ENCODE measurements around the gene SCGN. TPM values are rescaled to one million over a fixed set of nuclear protein-coding genes. Genes with fewer than 3 reads are reported as not detected.

Gene SCGN
- total and polyA plus RNA-seq, 4 donors: 0.07 to 2.7 (median 0.13) TPM

GRCh38 chr6:25640446-25640845 is 11.6 kb upstream of the SCGN start:
- 77 to 88% methylated on average over 5 of the region's 5 CpGs for WGBS, 2 donors
- Histone ChIP-seq H3K36me3 (ENCODE audit: control insufficient read depth in 4 of 4, insufficient read depth in 4 of 4, low read length in 4 of 4) (no peaks in the 10 kb centered on the region), H3K4me3 (no peak overlapping the region), H3K27me3 (ENCODE audit: control insufficient read depth in 3 of 3, insufficient read depth in 3 of 3, low read length in 2 of 3) (no peaks in the 10 kb centered on the region), H3K9me3 (ENCODE audit: control insufficient read depth in 4 of 4, insufficient read depth in 3 of 4, low read length in 3 of 4) (peaks cover 0 to 2% (median under 1%) of the 10 kb centered on the region in 4 donors), H3K9ac (ENCODE audit: insufficient read depth in 1 of 2, low read length in 2 of 2) (no peak overlapping the region), H3K4me1 (ENCODE audit: control insufficient read depth in 5 of 5, insufficient read depth in 5 of 5, low read length in 5 of 5) (no peaks in the 10 kb centered on the region), H3K27ac (ENCODE audit: low read depth in 1 of 2, low read length in 1 of 2) (no peak overlapping the region)
- no peak for ATAC-seq (ENCODE audit: insufficient read depth, low FRiP score)
- DNase-seq: no peak
- TF ChIP-seq, protein P1, sequence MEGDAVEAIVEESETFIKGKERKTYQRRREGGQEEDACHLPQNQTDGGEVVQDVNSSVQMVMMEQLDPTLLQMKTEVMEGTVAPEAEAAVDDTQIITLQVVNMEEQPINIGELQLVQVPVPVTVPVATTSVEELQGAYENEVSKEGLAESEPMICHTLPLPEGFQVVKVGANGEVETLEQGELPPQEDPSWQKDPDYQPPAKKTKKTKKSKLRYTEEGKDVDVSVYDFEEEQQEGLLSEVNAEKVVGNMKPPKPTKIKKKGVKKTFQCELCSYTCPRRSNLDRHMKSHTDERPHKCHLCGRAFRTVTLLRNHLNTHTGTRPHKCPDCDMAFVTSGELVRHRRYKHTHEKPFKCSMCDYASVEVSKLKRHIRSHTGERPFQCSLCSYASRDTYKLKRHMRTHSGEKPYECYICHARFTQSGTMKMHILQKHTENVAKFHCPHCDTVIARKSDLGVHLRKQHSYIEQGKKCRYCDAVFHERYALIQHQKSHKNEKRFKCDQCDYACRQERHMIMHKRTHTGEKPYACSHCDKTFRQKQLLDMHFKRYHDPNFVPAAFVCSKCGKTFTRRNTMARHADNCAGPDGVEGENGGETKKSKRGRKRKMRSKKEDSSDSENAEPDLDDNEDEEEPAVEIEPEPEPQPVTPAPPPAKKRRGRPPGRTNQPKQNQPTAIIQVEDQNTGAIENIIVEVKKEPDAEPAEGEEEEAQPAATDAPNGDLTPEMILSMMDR (IDR thresholded peaks at IDR 0.05; ENCODE audit: control extremely low read depth, extremely low read depth): no peak

GRCh38 chr6:25640891-25641290 is 11.1 kb upstream of the SCGN start:
- no peaks in the 10 kb centered on the region for H3K36me3 ChIP-seq (ENCODE audit: control insufficient read depth in 4 of 4, insufficient read depth in 4 of 4, low read length in 4 of 4)
- whole genome bisulfite sequencing, 2 donors: 81 to 85% methylated on average over 4 of the region's 4 CpGs
- no peaks in the 10 kb centered on the region for H3K4me1 ChIP-seq (ENCODE audit: control insufficient read depth in 5 of 5, insufficient read depth in 5 of 5, low read length in 5 of 5)
- no peak overlapping the region for H3K9ac ChIP-seq (ENCODE audit: insufficient read depth in 1 of 2, low read length in 2 of 2)
- no peaks in the 10 kb centered on the region for H3K27me3 ChIP-seq (ENCODE audit: control insufficient read depth in 3 of 3, insufficient read depth in 3 of 3, low read length in 2 of 3)
- H3K27ac ChIP-seq (ENCODE audit: low read depth in 1 of 2, low read length in 1 of 2): no peak overlapping the region
- TF ChIP-seq, protein P1 (IDR thresholded peaks at IDR 0.05; ENCODE audit: control extremely low read depth, extremely low read depth): no peak
- DNase-seq: no peak
- H3K4me3 ChIP-seq: no peak overlapping the region
- no peak for ATAC-seq (ENCODE audit: insufficient read depth, low FRiP score)
- peaks cover 0 to 2% (median under 1%) of the 10 kb centered on the region in 4 donors for H3K9me3 ChIP-seq (ENCODE audit: control insufficient read depth in 4 of 4, insufficient read depth in 3 of 4, low read length in 3 of 4)

- H3K4me1 ChIP-seq (ENCODE audit: control insufficient read depth in 5 of 5, insufficient read depth in 5 of 5, low read length in 5 of 5): no peaks in the 10 kb centered on the region
- no peaks in the 10 kb centered on the region for H3K36me3 ChIP-seq (ENCODE audit: control insufficient read depth in 4 of 4, insufficient read depth in 4 of 4, low read length in 4 of 4)
- TF ChIP-seq, protein P1 (IDR thresholded peaks at IDR 0.05; ENCODE audit: control extremely low read depth, extremely low read depth): no peak
- H3K9ac ChIP-seq (ENCODE audit: insufficient read depth in 1 of 2, low read length in 2 of 2): no peak overlapping the region
- 69 to 80% methylated on average over 5 of the region's 5 CpGs for WGBS, 2 donors
- no peak overlapping the region for H3K27ac ChIP-seq (ENCODE audit: low read depth in 1 of 2, low read length in 1 of 2)
- ATAC-seq (ENCODE audit: insufficient read depth, low FRiP score) (no peak), DNase-seq (no peak)
- H3K9me3 ChIP-seq (ENCODE audit: control insufficient read depth in 4 of 4, insufficient read depth in 3 of 4, low read length in 3 of 4): peaks cover 0 to 2% (median under 1%) of the 10 kb centered on the region in 4 donors
- H3K4me3 ChIP-seq: no peak overlapping the region
- no peaks in the 10 kb centered on the region for H3K27me3 ChIP-seq (ENCODE audit: control insufficient read depth in 3 of 3, insufficient read depth in 3 of 3, low read length in 2 of 3)
These were observed 10.6 kb upstream of the SCGN start for GRCh38 chr6:25641377-25641776.

Data from lung (tissue), 12 donors.